ENCODE results near the gene ABCB1. TPM values are rescaled to one million over a fixed set of nuclear protein-coding genes. Genes with fewer than 3 reads are reported as not detected.
"Not testable (repeated sequence)": the region's sequence is repeated elsewhere in the genome, so short reads cannot be mapped to it uniquely, and the experiment has no call there.

ABCB1 gene
- total RNA-seq, 1 donor from 2014 or later: 3.2 TPM

DNA sequence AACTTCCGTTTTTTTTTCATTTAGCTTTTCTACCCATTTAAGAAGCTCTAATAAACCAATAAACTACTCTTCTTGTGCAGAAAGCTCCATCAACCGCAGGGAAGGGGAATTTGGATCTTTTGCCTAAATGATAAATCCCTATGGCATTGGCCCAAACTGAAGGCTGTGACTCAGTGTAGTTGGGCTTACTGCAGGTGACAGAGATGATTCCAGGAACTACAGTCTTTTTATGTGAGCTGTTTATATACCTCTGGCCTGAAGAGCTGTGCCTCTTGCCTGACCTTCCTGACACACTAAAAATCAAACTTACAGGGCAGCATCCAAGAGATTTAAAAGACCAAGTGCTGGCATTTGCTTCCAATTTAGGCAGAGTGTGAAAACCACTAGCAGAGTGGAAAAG lies 25.2 kb downstream of the ABCB1 start:
- no peak for DNase-seq (ENCODE audit: low spot score)

- DNase-seq (ENCODE audit: low spot score): no peak
These were observed 26.1 kb downstream of the ABCB1 start for GRCh38 chr7:87574630-87575029.

DNA sequence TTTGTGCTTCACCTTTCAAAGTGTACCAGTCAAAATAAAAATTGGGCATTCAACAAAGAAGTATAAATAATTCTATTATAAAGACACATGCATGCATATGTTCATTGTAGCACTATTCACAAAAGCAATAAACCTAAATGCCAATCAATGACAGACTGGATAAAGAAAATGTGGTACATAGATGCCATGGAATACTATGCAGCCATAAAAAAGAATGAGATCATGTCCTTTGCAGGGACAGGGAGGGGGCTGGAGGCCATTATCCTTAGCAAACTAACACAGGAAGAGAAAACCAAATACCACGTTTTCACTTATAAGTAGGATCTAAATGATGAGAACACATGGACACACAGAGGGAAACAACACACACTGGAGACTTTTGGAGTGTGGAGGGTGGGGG lies 28.2 kb downstream of the ABCB1 start:
- not testable (repeated sequence) for DNase-seq (ENCODE audit: low spot score)

DNA sequence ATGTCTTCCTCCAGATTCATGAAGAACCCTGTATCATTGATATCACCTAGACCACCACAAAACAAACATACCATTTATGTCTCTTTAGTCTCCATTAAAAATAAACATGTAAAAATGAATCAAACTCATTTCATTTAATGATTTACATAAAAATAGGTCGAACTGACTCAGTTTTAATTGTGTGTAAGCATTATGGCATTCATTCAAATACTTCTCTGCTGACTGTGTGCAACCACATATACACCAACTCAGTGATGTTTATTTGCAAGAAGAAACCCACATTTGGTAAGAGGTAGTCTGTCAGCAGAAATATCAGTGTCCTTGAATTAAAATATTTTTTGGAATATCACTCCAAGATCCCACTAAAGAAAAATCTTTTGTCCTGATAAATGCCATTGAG lies 30.5 kb downstream of the ABCB1 start:
- no peak for DNase-seq (ENCODE audit: low spot score)

DNA sequence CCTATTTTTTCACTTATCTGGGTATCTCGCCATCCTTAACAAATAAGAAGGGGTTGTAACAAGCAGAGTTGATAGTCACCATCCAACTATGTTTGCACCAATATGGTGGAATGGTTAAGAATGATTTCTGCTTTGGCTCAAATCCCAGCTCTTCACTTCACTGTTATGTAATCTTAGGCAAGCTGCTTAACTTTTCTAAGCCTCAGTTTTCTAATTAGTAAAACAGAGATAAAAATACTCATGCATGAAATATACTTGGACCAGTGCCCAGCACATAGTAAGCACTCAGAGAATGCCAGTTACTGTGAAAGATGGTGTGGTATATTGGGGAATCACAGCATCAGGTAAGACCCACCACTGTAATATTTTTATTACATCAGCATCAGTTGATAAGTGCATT lies 33.6 kb downstream of the ABCB1 start:
- DNase-seq (ENCODE audit: low spot score): no peak

DNA sequence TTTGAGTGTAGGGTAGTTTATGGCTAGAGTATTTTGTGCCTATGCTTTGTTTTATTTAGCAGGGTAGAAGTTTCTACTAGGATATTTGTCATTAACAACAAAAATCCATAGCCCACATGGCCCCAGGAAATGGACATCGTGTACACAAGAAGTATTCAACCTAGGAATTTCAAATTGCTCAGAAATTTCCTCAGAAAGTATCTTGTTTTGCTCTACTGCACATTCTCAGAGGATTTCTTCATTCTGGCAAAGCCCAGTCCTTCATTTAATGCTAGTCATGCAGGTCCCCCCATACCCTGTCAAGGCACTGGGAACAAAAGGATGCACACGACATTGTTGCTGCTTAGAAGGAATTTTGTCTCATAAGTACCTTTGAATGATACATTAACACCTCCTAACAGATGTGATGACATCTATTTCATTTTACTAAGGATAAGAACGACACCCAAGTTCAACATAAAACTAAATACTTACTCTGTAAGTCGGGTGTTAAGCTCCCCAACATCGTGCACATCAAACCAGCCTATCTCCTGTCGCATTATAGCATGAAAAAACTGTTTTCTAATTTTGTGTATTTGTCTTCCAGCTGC lies 34.3 kb downstream of the ABCB1 start:
- DNase-seq (ENCODE audit: low spot score): no peak

GRCh38 chr7:87565877-87566276 lies 34.8 kb downstream of the ABCB1 start:
- no peak for DNase-seq (ENCODE audit: low spot score)

DNA sequence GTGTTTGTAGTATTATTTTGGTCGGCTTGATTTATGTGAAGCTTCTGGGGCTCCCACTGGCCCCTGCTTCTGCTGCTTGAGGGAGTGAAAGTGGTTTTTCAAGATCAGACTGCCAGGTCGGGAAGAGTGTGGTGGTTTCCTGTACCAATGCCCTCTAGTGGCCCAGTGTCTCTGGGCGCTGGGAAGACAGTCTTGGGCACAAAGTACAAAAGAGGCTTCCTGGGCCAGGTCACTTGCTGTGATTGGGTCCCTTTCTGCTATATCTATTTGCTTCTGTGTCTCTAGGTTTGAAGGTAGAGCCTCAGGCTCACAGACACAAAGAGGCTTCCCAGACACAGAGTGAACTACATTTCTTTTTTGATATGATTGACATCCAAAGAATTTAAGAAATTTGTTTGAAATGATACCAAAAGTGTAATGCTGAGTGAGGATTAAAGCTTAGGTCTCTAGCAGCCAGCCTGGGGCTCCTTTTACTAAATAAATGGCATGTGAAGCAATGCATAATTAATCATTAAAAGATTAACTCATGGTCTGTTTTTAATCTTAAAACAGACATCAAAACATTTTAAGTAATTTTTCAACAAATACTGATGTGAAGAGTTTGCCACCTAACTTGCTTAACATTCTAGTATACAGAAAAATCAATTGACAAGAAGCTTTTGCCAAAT lies 36.3 kb downstream of the ABCB1 start:
- DNase-seq (ENCODE audit: low spot score): no peak

GRCh38 chr7:87561702-87562101 lies 39.0 kb downstream of the ABCB1 start:
- no peak for DNase-seq (ENCODE audit: low spot score)

GRCh38 chr7:87561102-87561501 lies 39.6 kb downstream of the ABCB1 start:
- DNase-seq (ENCODE audit: low spot score): no peak

DNA sequence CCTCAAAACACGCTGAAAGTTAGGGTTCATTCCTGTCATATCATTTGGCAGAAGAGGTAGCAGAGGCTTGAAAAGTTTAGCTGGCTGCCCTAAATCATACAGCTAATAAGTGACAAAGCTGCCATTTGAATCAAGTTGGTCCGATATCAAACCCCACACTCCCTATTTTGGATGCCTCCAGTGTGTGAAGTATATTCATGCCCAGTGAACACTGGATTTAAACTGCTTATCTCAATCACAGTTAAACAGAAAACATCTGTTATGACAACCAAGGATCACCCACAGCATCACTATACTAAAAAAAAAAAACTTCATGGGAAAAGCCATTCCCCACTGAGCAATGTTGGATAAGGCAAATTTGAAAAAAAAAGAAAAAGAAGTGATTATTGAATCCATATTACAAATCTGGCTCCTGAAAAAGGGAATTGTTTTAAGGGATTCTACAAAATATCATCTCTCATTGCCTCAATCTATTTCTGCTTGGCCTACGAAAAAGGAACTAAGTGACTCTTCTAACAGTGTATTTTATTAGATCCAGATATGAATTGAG lies 48.3 kb downstream of the ABCB1 start:
- DNase-seq (ENCODE audit: low spot score): no peak

- DNase-seq (ENCODE audit: low spot score): no peak
These were observed 52.4 kb downstream of the ABCB1 start for GRCh38 chr7:87548123-87548919.

- DNase-seq (ENCODE audit: low spot score): no peak
These were observed 54.9 kb downstream of the ABCB1 start for GRCh38 chr7:87545760-87546159.

DNA sequence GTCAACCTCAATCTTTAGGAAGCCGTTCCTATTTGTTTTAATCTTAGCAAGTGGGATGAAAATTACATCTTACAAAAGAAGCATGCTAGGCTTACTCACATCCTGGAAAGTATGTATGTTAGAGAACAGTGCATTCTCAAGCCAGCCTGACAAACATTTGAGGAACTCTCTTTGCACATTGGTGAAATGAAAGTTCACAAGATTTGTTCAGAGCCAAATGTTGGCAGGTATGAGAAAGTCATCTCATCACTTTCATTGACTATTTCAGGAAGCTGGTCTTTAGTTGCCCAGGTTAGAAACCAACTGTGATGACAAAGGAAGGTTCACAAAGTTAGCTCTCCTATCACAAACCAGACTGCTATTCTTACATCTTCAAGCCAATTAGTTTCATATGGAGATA lies 57.1 kb downstream of the ABCB1 start:
- DNase-seq (ENCODE audit: low spot score): no peak

DNA sequence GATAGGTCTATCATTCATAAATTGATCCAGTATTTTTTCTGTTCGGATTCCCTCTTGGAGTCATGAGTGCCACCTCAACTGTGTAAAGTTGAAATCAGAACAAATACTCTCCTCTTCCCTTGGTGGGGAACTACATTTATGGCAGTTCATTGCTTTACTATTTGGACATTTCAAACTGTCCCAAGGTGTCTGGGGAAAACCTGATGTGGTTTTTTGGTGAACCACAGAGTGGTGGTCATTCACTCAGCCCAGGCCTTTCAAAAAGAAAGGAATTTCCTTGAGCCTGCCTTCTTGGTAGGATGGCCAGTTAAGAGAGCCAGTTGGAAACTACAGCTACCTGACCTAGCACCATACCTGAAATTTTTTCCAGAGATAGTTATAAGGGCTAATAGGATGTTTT lies 59.0 kb downstream of the ABCB1 start:
- DNase-seq (ENCODE audit: low spot score): no peak

DNA sequence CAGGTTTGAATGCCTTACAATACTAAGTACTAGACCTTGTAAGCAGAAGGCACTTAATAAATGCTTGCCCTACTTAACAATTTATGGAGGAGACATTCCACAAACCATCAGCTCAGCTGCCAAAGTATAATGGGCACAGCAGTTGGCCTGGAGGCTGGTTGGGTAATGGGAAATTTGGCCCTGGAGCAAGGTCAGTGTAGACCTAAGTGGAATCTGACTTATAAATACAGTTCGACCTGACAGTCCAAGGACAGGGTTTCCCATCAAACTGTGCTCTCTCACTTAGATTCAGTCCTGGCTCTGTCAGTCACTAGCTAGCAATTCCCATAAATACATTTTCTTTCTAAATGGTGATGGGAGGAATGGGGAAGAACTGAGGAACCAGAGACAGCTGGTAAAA lies 62.6 kb downstream of the ABCB1 start:
- no peak for DNase-seq (ENCODE audit: low spot score)

GRCh38 chr7:87534072-87534471 lies 66.6 kb downstream of the ABCB1 start:
- no peak for DNase-seq (ENCODE audit: low spot score)

GRCh38 chr7:87530126-87530525 lies 70.6 kb downstream of the ABCB1 start:
- no peak for DNase-seq (ENCODE audit: low spot score)

DNA sequence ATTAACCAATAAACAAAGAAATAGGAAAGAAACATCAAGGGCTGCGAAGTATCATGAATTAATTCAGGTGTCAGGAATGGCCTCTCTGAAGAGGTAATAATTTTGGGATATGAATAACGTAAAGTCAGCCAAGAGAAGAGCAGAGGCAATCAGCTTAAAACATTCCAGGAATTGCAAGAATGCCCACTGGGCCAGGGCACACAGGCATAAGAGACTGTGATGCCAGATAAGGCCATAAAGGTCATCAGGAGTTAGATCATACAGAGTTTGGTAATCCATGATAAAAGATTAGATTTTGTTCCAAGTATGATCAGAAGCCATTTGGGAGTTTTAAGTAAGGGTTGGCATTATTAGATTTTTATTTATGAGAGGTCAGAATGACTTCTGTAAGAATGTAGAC lies 72.0 kb downstream of the ABCB1 start:
- DNase-seq (ENCODE audit: low spot score): no peak

DNA sequence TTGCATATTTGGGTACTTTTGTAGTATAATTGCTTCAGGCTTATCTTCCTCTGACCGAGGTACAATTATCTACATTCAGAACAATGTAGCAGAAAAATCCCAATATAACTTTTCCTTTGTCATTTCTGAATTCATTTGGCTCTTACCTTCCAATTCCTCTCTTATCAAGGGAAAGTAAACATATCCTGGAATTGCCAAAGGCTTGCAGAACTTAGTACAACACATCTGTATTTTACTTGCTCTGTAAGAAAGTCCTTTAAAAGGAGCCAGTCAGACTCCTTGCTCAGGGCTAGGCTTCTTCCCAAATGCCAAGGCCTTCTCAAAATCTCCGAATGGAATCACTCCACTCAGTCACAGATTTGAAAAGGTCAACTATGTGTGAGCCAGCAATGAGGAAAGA lies 81.9 kb downstream of the ABCB1 start:
- no peak for DNase-seq (ENCODE audit: low spot score)

DNA sequence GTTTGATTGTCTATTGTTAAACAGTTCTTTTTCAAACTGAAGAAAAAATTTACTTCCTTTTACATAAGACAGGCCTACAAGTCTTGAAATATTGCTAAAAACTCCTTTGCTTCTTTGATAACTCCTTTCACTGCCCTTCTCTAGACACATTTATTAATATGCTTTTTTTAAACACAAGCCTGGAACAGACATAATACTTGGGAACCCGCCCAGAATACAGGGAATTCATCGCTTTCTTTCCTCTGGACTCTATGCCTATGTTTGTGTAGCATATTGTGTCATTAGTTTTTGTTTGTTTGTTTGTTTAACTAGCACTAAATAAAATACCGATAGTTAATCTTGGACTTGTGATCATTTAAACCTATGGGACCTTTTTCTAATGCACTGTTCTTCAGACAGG lies 82.8 kb downstream of the ABCB1 start:
- DNase-seq (ENCODE audit: low spot score): no peak

DNA sequence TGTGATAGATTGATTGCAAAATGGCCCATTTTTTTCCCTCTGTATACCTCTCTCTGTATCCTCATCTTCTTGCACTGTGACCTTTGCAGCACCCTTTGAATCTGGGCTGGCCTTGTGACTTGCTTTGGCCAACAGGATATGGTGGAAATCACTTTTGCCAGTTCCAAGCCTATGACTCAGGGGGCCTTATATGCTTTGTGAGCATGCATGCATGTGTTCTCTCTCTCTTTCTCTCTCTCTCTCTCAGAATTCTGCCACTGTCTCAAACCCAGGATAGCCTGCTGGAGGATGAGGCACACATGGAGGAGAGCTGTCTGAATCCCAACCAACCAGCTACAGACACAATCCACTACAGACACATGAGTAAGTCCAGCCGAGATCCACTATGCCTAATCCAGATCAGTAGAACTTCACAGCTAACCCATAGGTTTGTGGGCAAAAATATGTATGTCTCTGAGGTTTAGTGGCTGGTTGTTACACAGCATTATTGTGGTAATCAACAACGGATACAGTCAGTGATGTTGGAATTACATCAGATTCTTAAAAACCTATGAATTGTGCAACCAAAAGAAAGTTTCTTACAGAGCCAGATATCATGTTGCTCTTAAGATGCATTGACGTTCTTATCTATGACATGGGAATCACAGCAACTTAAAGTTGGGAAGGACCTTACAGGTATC lies 83.4 kb downstream of the ABCB1 start:
- DNase-seq (ENCODE audit: low spot score): no peak
